HepG2 (cell line): Measurements from ENCODE around the gene SDC1. TPM values are rescaled to one million over a fixed set of nuclear protein-coding genes. Genes with fewer than 3 reads are reported as not detected.

Experiments used
- CENPX ChIP-seq: sonication (generic); formaldehyde crosslinking; IDR thresholded peaks from 2 replicates; pipeline ENCODE4 v1.9.0; 2021; ENCODE audit warnings: mild to moderate bottlenecking, missing genetic modification reagents, moderate library complexity
- FOXK1 ChIP-seq: sonication (generic); formaldehyde crosslinking; IDR thresholded peaks from 2 replicates; pipeline ENCODE4 v1.4.0; 2020; ENCODE audit warnings: low read depth, missing genetic modification reagents, borderline replicate concordance
- IKZF4 ChIP-seq: sonication (generic); formaldehyde crosslinking; IDR thresholded peaks from 2 replicates; pipeline ENCODE4 v1.5.1; 2020; ENCODE audit warnings: borderline replicate concordance, mild to moderate bottlenecking, low read depth, missing genetic modification reagents; ENCODE audit errors: not compliant biosample characterization
- KIAA2018 ChIP-seq: sonication (generic); formaldehyde crosslinking; IDR thresholded peaks from 2 replicates; pipeline ENCODE4 v1.5.0; 2020; ENCODE audit warnings: mild to moderate bottlenecking, missing genetic modification reagents, borderline replicate concordance
- KLF11 ChIP-seq: IDR thresholded peaks from 2 replicates; pipeline ENCODE4 v1.6.1; 2016; ENCODE audit warnings: missing compliant biosample characterization
- SIX1 ChIP-seq: sonication (generic); formaldehyde crosslinking; IDR thresholded peaks from 2 replicates; pipeline ENCODE4 v1.4.0; 2020; ENCODE audit warnings: missing genetic modification reagents, borderline replicate concordance
- WIZ ChIP-seq: sonication (generic); formaldehyde crosslinking; IDR thresholded peaks from 2 replicates; pipeline ENCODE4 v1.5.1; 2020; ENCODE audit warnings: mild to moderate bottlenecking, missing genetic modification reagents
- ZBTB46 ChIP-seq: sonication (generic); formaldehyde crosslinking; IDR thresholded peaks from 2 replicates; pipeline ENCODE4 v1.4.0; 2020; ENCODE audit warnings: mild to moderate bottlenecking, missing genetic modification reagents, borderline replicate concordance
- ZBTB8A ChIP-seq: sonication (generic); formaldehyde crosslinking; IDR thresholded peaks from 2 replicates; pipeline ENCODE4 v1.4.0; 2020; ENCODE audit warnings: mild to moderate bottlenecking, low read depth, missing genetic modification reagents, borderline replicate concordance
- ZIK1 ChIP-seq: sonication (generic); formaldehyde crosslinking; IDR thresholded peaks from 2 replicates; pipeline ENCODE4 v1.5.0; 2020; ENCODE audit warnings: mild to moderate bottlenecking, low read depth, missing genetic modification reagents, borderline replicate concordance
- ZNF101 ChIP-seq: sonication (generic); formaldehyde crosslinking; IDR thresholded peaks from 2 replicates; pipeline ENCODE4 v1.4.0; 2020; ENCODE audit warnings: mild to moderate bottlenecking, low read depth, missing genetic modification reagents, borderline replicate concordance
- ZNF563 ChIP-seq: sonication (generic); formaldehyde crosslinking; IDR thresholded peaks from 2 replicates; pipeline ENCODE4 v1.8.0; 2022; ENCODE audit warnings: mild to moderate bottlenecking, moderate library complexity, missing genetic modification reagents
- ZNF619 ChIP-seq: sonication (generic); formaldehyde crosslinking; IDR thresholded peaks from 2 replicates; pipeline ENCODE4 v1.4.0; 2020; ENCODE audit warnings: mild to moderate bottlenecking, missing genetic modification reagents
- ZNF737 ChIP-seq: sonication (generic); formaldehyde crosslinking; IDR thresholded peaks from 2 replicates; pipeline ENCODE4 v1.5.0; 2020; ENCODE audit warnings: missing genetic modification reagents, mild to moderate bottlenecking, borderline replicate concordance
- ZNF792 ChIP-seq: IDR thresholded peaks from 2 replicates; pipeline ENCODE4 v1.6.1; 2016
- ZZZ3 ChIP-seq: sonication (generic); formaldehyde crosslinking; IDR thresholded peaks from 2 replicates; pipeline ENCODE4 v1.4.0; 2020; ENCODE audit warnings: missing genetic modification reagents, mild to moderate bottlenecking, borderline replicate concordance
- polyA plus RNA-seq, 8 experiments: library from polyadenylated mRNA; depleted of rRNA in 3 of 8; stranded (reverse) in 7 of 8; unstranded in 1 of 8; fragments of >200 nt; fragmentation: Illumina TruSeq in 4 of 8; extraction: Trizol in 4 of 8; gene quantifications; 2 replicates each; pipeline versions ENCODE4 v1.2.1 to v1.2.3, GENCODE V29; 2011 to 2016; ENCODE audit warnings: low read depth in 4 of 8, missing spikeins in 1 of 8, mixed read lengths in 1 of 8; ENCODE audit not compliant: insufficient read depth in 1 of 8
- total RNA-seq, 5 experiments: library from RNA; depleted of rRNA; stranded (reverse); fragments of >200 nt; fragmentation: Illumina TruSeq; extraction: Trizol; gene quantifications; 2 replicates each; pipeline ENCODE4 v1.2.3, GENCODE V29; 2016; ENCODE audit warnings: low read depth in 1 of 5

SDC1 gene
- total and polyA plus RNA-seq, 2 of the 13 experiments (the other 11 are each of a cell fraction or from before 2014, with no cell fraction given): 108 to 119 TPM

GRCh38 chr2:20196053-20196656 is 28.8 kb downstream of the SDC1 start (continued):
- TF ChIP-seq ZZZ3 (0 out of 2 replicates have a peak, but pooled peaks have one; percentile 66), ZNF619 (CRISPR knock-in tag) (peak; percentile 96), IKZF4 (CRISPR knock-in tag) (no peak), KLF11 (CRISPR knock-in tag) (no peak), CENPX (CRISPR knock-in tag) (no peak), ZNF563 (CRISPR knock-in tag) (peak; percentile 47; the same call in 1 of the 2 replicates), ZNF737 (CRISPR knock-in tag) (no peak), FOXK1 (CRISPR knock-in tag) (no peak; the same call in 1 of the 2 replicates), ZNF792 (CRISPR knock-in tag) (no peak; the same call in 1 of the 2 replicates), ZNF101 (CRISPR knock-in tag) (0 out of 2 replicates have a peak, but pooled peaks have one; percentile 62), ZBTB8A (CRISPR knock-in tag) (no peak), ZBTB46 (CRISPR knock-in tag) (peak; percentile 74), WIZ (CRISPR knock-in tag) (no peak), SIX1 (CRISPR knock-in tag) (no peak), ZIK1 (no peak), KIAA2018 (CRISPR knock-in tag) (no peak)
